Loucy (cell line): Measurements from ENCODE around the gene ZYG11A.

Source experiments
- H2AFZ ChIP-seq: fragments of 200-600 bp; sonication (generic); 2 replicates; pipeline ENCODE4 v1.6.0; 2016; ENCODE audit warnings: antibody characterized with exemption, mild to moderate bottlenecking, low read length, moderate library complexity
- H3F3A ChIP-seq: fragments of 200-600 bp; 2 replicates; pipeline ENCODE4 v1.6.0; 2016; ENCODE audit warnings: antibody characterized with exemption, low read depth, mild to moderate bottlenecking
- H3K27me3 ChIP-seq: fragments of 200-600 bp; sonication (generic); 2 replicates; pipeline ENCODE4 v1.6.1; 2014; ENCODE audit warnings: low read length, mild to moderate bottlenecking; ENCODE audit not compliant: insufficient read depth, poor library complexity, severe bottlenecking
- H3K36me3 ChIP-seq: fragments of 200-600 bp; sonication (generic); 2 replicates; pipeline ENCODE4 v1.6.1; 2016; ENCODE audit warnings: low read length; ENCODE audit not compliant: insufficient read depth
- H3K4me1 ChIP-seq: fragments of 200-600 bp; sonication (generic); 2 replicates; pipeline ENCODE4 v1.5.1; 2014; ENCODE audit warnings: low read length, mild to moderate bottlenecking; ENCODE audit not compliant: insufficient read depth, poor library complexity, severe bottlenecking
- H3K4me2 ChIP-seq: fragments of 200-600 bp; sonication (generic); 2 replicates; pipeline ENCODE4 v1.6.0; 2014; ENCODE audit warnings: antibody characterized with exemption, low read length, low read depth, mild to moderate bottlenecking; ENCODE audit not compliant: poor library complexity, severe bottlenecking
- H3K4me3 ChIP-seq: fragments of 200-600 bp; sonication (generic); 2 replicates; pipeline ENCODE4 v1.5.1; 2014; ENCODE audit warnings: low read length, mild to moderate bottlenecking, mixed read lengths; ENCODE audit not compliant: poor library complexity, severe bottlenecking
- H3K79me2 ChIP-seq: fragments of 200-600 bp; sonication (generic); 2 replicates; pipeline ENCODE4 v1.6.1; 2014; ENCODE audit warnings: low read length; ENCODE audit not compliant: insufficient read depth
- H3K9ac ChIP-seq: fragments of 200-600 bp; sonication (generic); 2 replicates; pipeline ENCODE4 v1.6.0; 2014; ENCODE audit warnings: mild to moderate bottlenecking, low read depth, low read length, moderate library complexity; ENCODE audit not compliant: poor library complexity, severe bottlenecking
- H3K9me2 ChIP-seq: fragments of 200-600 bp; sonication (generic); replicated peaks from 2 replicates; pipeline ENCODE4 v1.6.1; 2016; ENCODE audit warnings: low read depth, low read length, mixed read lengths
- H3K9me3 ChIP-seq: fragments of 200-600 bp; sonication (generic); 2 replicates; pipeline ENCODE4 v1.6.1; 2014; ENCODE audit warnings: mild to moderate bottlenecking, antibody characterized with exemption, low read length, low read depth; ENCODE audit not compliant: insufficient read depth
- H4K20me1 ChIP-seq: fragments of 200-600 bp; sonication (generic); 2 replicates; pipeline ENCODE4 v1.6.0; 2014; ENCODE audit warnings: antibody characterized with exemption, low read length, mild to moderate bottlenecking; ENCODE audit not compliant: insufficient read depth, poor library complexity, severe bottlenecking
- EZH2phosphoT487 ChIP-seq: fragments of 200-600 bp; IDR thresholded peaks from 2 replicates; pipeline ENCODE4 v1.6.1; 2018; ENCODE audit warnings: antibody characterized with exemption, mild to moderate bottlenecking, moderate library complexity, borderline replicate concordance
- TF ChIP-seq, protein P1 (sequence below): fragments of 200-600 bp; sonication (generic); conservative IDR thresholded peaks from 2 replicates; pipeline ENCODE4 v1.5.1; 2014; ENCODE audit warnings: mild to moderate bottlenecking, antibody characterized with exemption, low read length

Gene ZYG11A

GRCh38 chr1:52887483-52887882 lies 44.9 kb downstream of the ZYG11A start:
- no peaks in the 10 kb centered on the region for H3K27me3 ChIP-seq
- no peak overlapping the region for H3K9ac ChIP-seq
- no peaks in the 10 kb centered on the region for H3K9me2 ChIP-seq
- no peaks in the 10 kb centered on the region for H3K4me1 ChIP-seq
- no peak overlapping the region for H2AFZ ChIP-seq
- H3K36me3 ChIP-seq, result no peaks in the 10 kb centered on the region
- H3K79me2 ChIP-seq, result no peaks in the 10 kb centered on the region
- H3K9me3 ChIP-seq, result no peaks in the 10 kb centered on the region
- no peaks in the 10 kb centered on the region for H3F3A ChIP-seq
- H4K20me1 ChIP-seq, result no peaks in the 10 kb centered on the region
- TF ChIP-seq, protein P1, sequence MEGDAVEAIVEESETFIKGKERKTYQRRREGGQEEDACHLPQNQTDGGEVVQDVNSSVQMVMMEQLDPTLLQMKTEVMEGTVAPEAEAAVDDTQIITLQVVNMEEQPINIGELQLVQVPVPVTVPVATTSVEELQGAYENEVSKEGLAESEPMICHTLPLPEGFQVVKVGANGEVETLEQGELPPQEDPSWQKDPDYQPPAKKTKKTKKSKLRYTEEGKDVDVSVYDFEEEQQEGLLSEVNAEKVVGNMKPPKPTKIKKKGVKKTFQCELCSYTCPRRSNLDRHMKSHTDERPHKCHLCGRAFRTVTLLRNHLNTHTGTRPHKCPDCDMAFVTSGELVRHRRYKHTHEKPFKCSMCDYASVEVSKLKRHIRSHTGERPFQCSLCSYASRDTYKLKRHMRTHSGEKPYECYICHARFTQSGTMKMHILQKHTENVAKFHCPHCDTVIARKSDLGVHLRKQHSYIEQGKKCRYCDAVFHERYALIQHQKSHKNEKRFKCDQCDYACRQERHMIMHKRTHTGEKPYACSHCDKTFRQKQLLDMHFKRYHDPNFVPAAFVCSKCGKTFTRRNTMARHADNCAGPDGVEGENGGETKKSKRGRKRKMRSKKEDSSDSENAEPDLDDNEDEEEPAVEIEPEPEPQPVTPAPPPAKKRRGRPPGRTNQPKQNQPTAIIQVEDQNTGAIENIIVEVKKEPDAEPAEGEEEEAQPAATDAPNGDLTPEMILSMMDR, result no peak
- TF ChIP-seq EZH2phosphoT487, result no peak
- H3K4me3 ChIP-seq, result no peak overlapping the region
- H3K4me2 ChIP-seq, result no peak overlapping the region

- H3F3A ChIP-seq, result no peaks in the 10 kb centered on the region
- peak overlapping the region; percentile 51; the same call in 1 of the 2 replicates for H2AFZ ChIP-seq
- H3K36me3 ChIP-seq, result no peaks in the 10 kb centered on the region
- H3K27me3 ChIP-seq, result no peaks in the 10 kb centered on the region
- H3K4me1 ChIP-seq, result no peaks in the 10 kb centered on the region
- H3K9ac ChIP-seq, result no peak overlapping the region
- no peak for TF ChIP-seq EZH2phosphoT487
- TF ChIP-seq, protein P1, result no peak
- H3K9me3 ChIP-seq, result no peaks in the 10 kb centered on the region
- no peaks in the 10 kb centered on the region for H3K79me2 ChIP-seq
- no peak overlapping the region for H3K4me3 ChIP-seq
- H3K4me2 ChIP-seq, result no peak overlapping the region
- no peaks in the 10 kb centered on the region for H3K9me2 ChIP-seq
- H4K20me1 ChIP-seq, result no peaks in the 10 kb centered on the region
Measured at GRCh38 chr1:52892424-52893215, 50.1 kb downstream of the ZYG11A start.

DNA sequence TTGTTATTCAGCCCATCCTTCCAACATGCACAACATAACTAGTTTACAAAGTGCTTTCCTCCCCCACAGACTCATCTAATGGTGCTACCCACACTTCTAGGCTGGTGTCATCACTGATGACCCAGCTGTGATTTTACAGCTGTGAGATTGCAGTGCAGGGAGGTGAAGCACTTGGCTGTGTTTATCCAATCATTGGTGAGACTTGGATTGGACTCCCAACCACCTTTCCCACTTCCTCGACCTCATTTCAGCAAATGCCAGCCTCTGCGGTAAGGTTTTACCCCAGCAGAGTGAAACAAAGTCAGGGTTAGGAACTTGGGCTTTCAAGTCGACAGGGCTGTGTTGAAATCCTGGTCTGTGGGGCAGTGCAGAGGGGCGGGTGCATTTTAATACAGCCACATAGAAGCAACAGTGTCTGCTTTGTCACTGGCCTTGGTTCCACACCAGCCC lies 56.9 kb downstream of the ZYG11A start:
- no peaks in the 10 kb centered on the region for H3K9me2 ChIP-seq
- H3K36me3 ChIP-seq, result no peaks in the 10 kb centered on the region
- H3K4me2 ChIP-seq, result no peak overlapping the region
- no peaks in the 10 kb centered on the region for H3F3A ChIP-seq
- no peaks in the 10 kb centered on the region for H3K4me1 ChIP-seq
- H3K79me2 ChIP-seq, result no peaks in the 10 kb centered on the region
- no peak for TF ChIP-seq EZH2phosphoT487
- TF ChIP-seq, protein P1, result no peak
- no peak overlapping the region for H3K9ac ChIP-seq
- no peaks in the 10 kb centered on the region for H3K9me3 ChIP-seq
- H3K27me3 ChIP-seq, result no peaks in the 10 kb centered on the region
- H4K20me1 ChIP-seq, result no peaks in the 10 kb centered on the region
- no peak overlapping the region for H3K4me3 ChIP-seq
- no peak overlapping the region for H2AFZ ChIP-seq
